ENCODE results near the gene SFTA2.

Gene SFTA2

GRCh38 chr6:30881392-30882203 is 50.4 kb downstream of the SFTA2 start:
- peak overlapping the region; percentile 43 for H3K4me3 ChIP-seq (ENCODE audit: insufficient read length, low read depth)
- peaks cover 5% of the 10 kb centered on the region for H3K36me3 ChIP-seq (ENCODE audit: insufficient read depth, insufficient read length, low read length)
- H3K9ac ChIP-seq (ENCODE audit: insufficient read length, low read depth), result peak overlapping the region; percentile 78
- no peaks in the 10 kb centered on the region for H3K9me3 ChIP-seq (ENCODE audit: insufficient read depth, low read length)
- H3K4me1 ChIP-seq (ENCODE audit: insufficient read depth, insufficient read length), result peaks cover 27% of the 10 kb centered on the region
- H3K27me3 ChIP-seq (ENCODE audit: insufficient read depth, insufficient read length), result no peaks in the 10 kb centered on the region
- DNase-seq (ENCODE audit: low read depth, low spot score), result no peak
- TF ChIP-seq SUZ12 (IDR thresholded peaks at IDR 0.05; ENCODE audit: extremely low read depth, insufficient read depth, insufficient read length) (no peak), YY1 (IDR thresholded peaks at IDR 0.05; ENCODE audit: insufficient read depth, insufficient read length) (no peak), ZNF274 (IDR thresholded peaks at IDR 0.05; ENCODE audit: low read depth, low read length) (no peak)

All from NT2/D1 (cell line).